Testis (tissue), 3 donors: Measurements from ENCODE around the gene ARHGEF11. TPM values are rescaled to one million over a fixed set of nuclear protein-coding genes. Genes with fewer than 3 reads are reported as not detected.

Source experiments
- DNase-seq: peaks from one replicate; pipeline ENCODE4 v3.0.0-alpha.2; 2019
- H3K27ac ChIP-seq, 2 donors: fragments of 200-600 bp; sonication (generic); one replicate each; pipeline ENCODE4 v1.5.1; 2019
- H3K27me3 ChIP-seq: fragments of 200-600 bp; sonication (generic); one replicate; pipeline ENCODE4 v1.5.1; 2019
- H3K36me3 ChIP-seq: fragments of 200-600 bp; sonication (generic); one replicate; pipeline ENCODE4 v1.5.1; 2017; ENCODE audit warnings: low read depth; ENCODE audit errors: missing control alignments
- H3K4me1 ChIP-seq: fragments of 200-600 bp; sonication (generic); one replicate; pipeline ENCODE4 v1.5.1; 2019
- H3K4me3 ChIP-seq, 2 donors: fragments of 200-600 bp; sonication (generic); one replicate each; pipeline ENCODE4 v1.5.1; 2017 to 2019
- H3K9me3 ChIP-seq: fragments of 200-600 bp; sonication (generic); one replicate; pipeline ENCODE4 v1.5.1; 2017
- CTCF ChIP-seq, 3 experiments: fragments of 450-650 bp in 2 of 3; fragments of 200-600 bp in 1 of 3; sonication (generic) in 1 of 3; IDR thresholded peaks; one replicate each; pipeline ENCODE4 v1.5.1; 2016 to 2019; ENCODE audit warnings: antibody characterized with exemption in 3 of 3, mild to moderate bottlenecking in 2 of 3, moderate library complexity in 1 of 3
- POLR2A ChIP-seq: fragments of 450-650 bp; IDR thresholded peaks from one replicate; pipeline ENCODE4 v1.6.1; 2017; ENCODE audit warnings: antibody characterized with exemption, mild to moderate bottlenecking, moderate library complexity
- WGBS, 2 donors: methylation state at CpG; one replicate each; pipeline ENCODE4 v1.1.5; 2018; 5-methylcytosine and 5-hydroxymethylcytosine counted together
- intact Hi-C: fragments of 100-400 bp; cut with DNase I; formaldehyde crosslinking; loops from one replicate; pipeline ENCODE4 v1.15.1; 2023; ENCODE audit warnings: low total_unique reads
- polyA plus RNA-seq: library from polyadenylated mRNA; stranded (reverse); fragments of 350-450 nt; fragmentation: Illumina TruSeq; extraction: RNeasy Lipid Tissue Mini Kit (QIAGEN cat#74804); gene quantifications from one replicate; pipeline ENCODE4 v1.2.3, GENCODE V29; 2014; ENCODE audit warnings: low read depth, low replicate concordance; ENCODE audit not compliant: insufficient read depth
- total RNA-seq, 2 donors: library from RNA; depleted of rRNA; stranded (reverse); fragments of >200 nt; gene quantifications; one replicate each; pipeline ENCODE4 v1.2.3, GENCODE V29; 2016

The ARHGEF11 gene
- total and polyA plus RNA-seq, 3 donors from 2014 or later = 69.2 to 120 (median 113) TPM

- H3K4me3 ChIP-seq = no peak overlapping the region
- DNase-seq = no peak
- no peaks in the 10 kb centered on the region for H3K9me3 ChIP-seq
- intact Hi-C loops = no loop called here
- TF ChIP-seq CTCF (IDR thresholded peaks at IDR 0.05) (no peak), POLR2A (no peak)
- no peaks in the 10 kb centered on the region for H3K27me3 ChIP-seq
- peaks cover 27% of the 10 kb centered on the region for H3K4me1 ChIP-seq
- H3K36me3 ChIP-seq = no peaks in the 10 kb centered on the region
- 41 to 65% methylated on average over 11 to 29 of the region's 29 CpGs for WGBS, 2 donors
- no peak overlapping the region for H3K27ac ChIP-seq
These were observed 137.0 kb downstream of the ARHGEF11 start for GRCh38 chr1:156908541-156908940.

GRCh38 chr1:156906206-156906906 lies 139.2 kb downstream of the ARHGEF11 start:
- Histone ChIP-seq H3K4me1 (peaks cover 40% of the 10 kb centered on the region), H3K36me3 (no peaks in the 10 kb centered on the region), H3K4me3 (no peak overlapping the region), H3K27ac (peak overlapping the region in 1 of 2 donors; percentile 19), H3K9me3 (no peaks in the 10 kb centered on the region), H3K27me3 (no peaks in the 10 kb centered on the region)
- no peak for DNase-seq
- WGBS, 2 donors = 88% methylated on average over 13 to 16 of the region's 16 CpGs
- intact Hi-C loops = no loop called here
- no peak for TF ChIP-seq CTCF (IDR thresholded peaks at IDR 0.05)
- no peak for TF ChIP-seq POLR2A

- H3K4me1 ChIP-seq = peaks cover 44% of the 10 kb centered on the region
- H3K27ac ChIP-seq = no peak overlapping the region
- H3K9me3 ChIP-seq = no peaks in the 10 kb centered on the region
- H3K36me3 ChIP-seq = no peaks in the 10 kb centered on the region
- 50 to 56% methylated on average over 4 of the region's 4 CpGs for WGBS, 2 donors
- TF ChIP-seq CTCF (IDR thresholded peaks at IDR 0.05) = no peak
- no peak for TF ChIP-seq POLR2A
- H3K27me3 ChIP-seq = no peaks in the 10 kb centered on the region
- DNase-seq = no peak
- no peak overlapping the region for H3K4me3 ChIP-seq
- intact Hi-C loops = no loop called here
These were observed 139.9 kb downstream of the ARHGEF11 start for GRCh38 chr1:156905651-156906050.

- DNase-seq = no peak
- TF ChIP-seq CTCF (IDR thresholded peaks at IDR 0.05) (no peak), POLR2A (no peak)
- Histone ChIP-seq H3K27ac (no peak overlapping the region), H3K36me3 (no peaks in the 10 kb centered on the region), H3K4me1 (peaks cover 47% of the 10 kb centered on the region), H3K27me3 (no peaks in the 10 kb centered on the region), H3K4me3 (no peak overlapping the region), H3K9me3 (no peaks in the 10 kb centered on the region)
- intact Hi-C loops = no loop called here
- 63 to 68% methylated on average over 10 to 16 of the region's 16 CpGs for WGBS, 2 donors
These were observed 140.4 kb downstream of the ARHGEF11 start for GRCh38 chr1:156905176-156905575.
